ENCODE data around the gene MTHFD1L. TPM values are rescaled to one million over a fixed set of nuclear protein-coding genes. Genes with fewer than 3 reads are reported as not detected.
A peak's percentile ranks its signal among the peaks of the same experiment; 100 is the strongest.

Gene MTHFD1L
- total and polyA plus RNA-seq, 2 donors (not counting 3 experiments of a cell fraction or from before 2014, with no cell fraction given): 40.2 to 120 TPM

DNA sequence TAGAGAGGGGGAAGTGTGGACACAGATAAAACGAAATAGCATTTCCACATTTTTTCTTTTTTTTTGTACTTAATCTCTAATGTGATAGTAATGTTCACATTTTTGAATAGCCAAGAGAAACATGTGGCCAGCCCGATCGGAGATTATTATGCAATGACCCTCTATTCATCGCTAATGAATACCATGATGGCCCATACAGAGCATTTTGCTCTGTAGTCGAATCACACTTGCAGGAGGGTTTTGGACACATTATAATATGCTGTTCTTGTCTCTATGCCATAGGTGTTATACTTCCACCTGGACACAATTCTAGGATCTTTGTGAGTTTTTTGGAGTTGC, 60.1 kb downstream of the MTHFD1L start:
- no peaks in the 10 kb centered on the region for H3K9me3 ChIP-seq (replicated peaks; ENCODE audit: control insufficient read depth, insufficient read depth, low read length)
- no peaks in the 10 kb centered on the region for H3K27me3 ChIP-seq (ENCODE audit: control insufficient read depth in 2 of 2, insufficient read depth in 2 of 2, low read length in 2 of 2)
- H3K4me2 ChIP-seq (ENCODE audit: insufficient read depth, low read length): no peak overlapping the region
- no peak overlapping the region for H3K4me3 ChIP-seq (replicated peaks in 1 of 3; ENCODE audit: insufficient read depth in 1 of 3, low read depth in 1 of 3, low read length in 3 of 3)
- dilution Hi-C loops (cut with MboI; ENCODE audit: extremely low pct_ligation_motif_present, low sequenced_read_pairs) (no loop called here), intact Hi-C loops (cut with micrococcal nuclease) (no loop called here)
- DNase-seq (ENCODE audit: low read depth, low spot score) (no peak), FAIRE-seq (no peak)
- H3K36me3 ChIP-seq (ENCODE audit: control insufficient read depth in 2 of 2, extremely low read depth in 1 of 2, insufficient read depth in 2 of 2, low read length in 2 of 2): peaks cover 10 to 12% of the 10 kb centered on the region in 2 experiments
- H4K20me1 ChIP-seq (replicated peaks; ENCODE audit: control insufficient read depth, extremely low read depth, insufficient read depth, low read length): no peaks in the 10 kb centered on the region
- H3K9me1 ChIP-seq (replicated peaks; ENCODE audit: control insufficient read depth, extremely low read depth, insufficient read depth, low read length): no peaks in the 10 kb centered on the region
- no peak overlapping the region for H3K9ac ChIP-seq (replicated peaks; ENCODE audit: extremely low read depth, insufficient read depth, low read length)
- no TSS peak for BruUV-seq (replicated peaks)
- ChIA-PET CTCF (no interaction called here), POLR2A (no interaction called here)
- no peak overlapping the region for H2AFZ ChIP-seq (ENCODE audit: low read depth, low read length)
- no peak for TF ChIP-seq MYC (IDR thresholded peaks at IDR 0.05; ENCODE audit: low read depth, low read length)
- TF ChIP-seq, protein P1, sequence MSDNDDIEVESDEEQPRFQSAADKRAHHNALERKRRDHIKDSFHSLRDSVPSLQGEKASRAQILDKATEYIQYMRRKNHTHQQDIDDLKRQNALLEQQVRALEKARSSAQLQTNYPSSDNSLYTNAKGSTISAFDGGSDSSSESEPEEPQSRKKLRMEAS (IDR thresholded peaks at IDR 0.05; ENCODE audit: insufficient read depth, insufficient read length): no peak
- TF ChIP-seq GATA2 (IDR thresholded peaks at IDR 0.05; ENCODE audit: insufficient read depth, insufficient read length, low read depth, low read length): no peak
- H3K79me2 ChIP-seq (ENCODE audit: control insufficient read depth, insufficient read depth, low read length): peaks cover 1% of the 10 kb centered on the region
- peaks cover 7% of the 10 kb centered on the region for H3K4me1 ChIP-seq (ENCODE audit: control insufficient read depth, extremely low read depth, insufficient read depth, low read length)
- no peak overlapping the region for H3K27ac ChIP-seq (ENCODE audit: insufficient read depth, low read depth, low read length)

DNA sequence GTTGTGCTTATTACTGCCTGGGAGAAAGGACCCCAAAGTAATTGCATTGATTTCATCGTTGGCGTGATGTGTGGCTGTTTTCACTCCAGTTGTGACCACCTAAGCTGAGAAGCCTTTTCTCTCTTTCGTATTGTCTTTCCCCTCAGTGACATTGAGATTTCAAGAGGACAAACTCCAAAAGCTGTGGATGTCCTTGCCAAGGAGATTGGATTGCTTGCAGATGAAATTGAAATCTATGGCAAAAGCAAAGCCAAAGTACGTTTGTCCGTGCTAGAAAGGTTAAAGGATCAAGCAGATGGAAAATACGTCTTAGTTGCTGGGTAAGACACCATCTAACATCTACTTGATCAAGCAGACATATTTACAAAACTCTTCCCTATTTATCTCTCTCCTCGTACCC, 60.5 kb downstream of the MTHFD1L start:
- no TSS peak for BruUV-seq (replicated peaks)
- Histone ChIP-seq H3K27ac (ENCODE audit: insufficient read depth, low read depth, low read length) (peak overlapping the region; percentile 62), H3K9me3 (replicated peaks; ENCODE audit: control insufficient read depth, insufficient read depth, low read length) (no peaks in the 10 kb centered on the region), H4K20me1 (replicated peaks; ENCODE audit: control insufficient read depth, extremely low read depth, insufficient read depth, low read length) (no peaks in the 10 kb centered on the region), H3K4me2 (ENCODE audit: insufficient read depth, low read length) (no peak overlapping the region), H3K4me3 (replicated peaks in 1 of 3; ENCODE audit: insufficient read depth in 1 of 3, low read depth in 1 of 3, low read length in 3 of 3) (no peak overlapping the region), H3K4me1 (ENCODE audit: control insufficient read depth, extremely low read depth, insufficient read depth, low read length) (peaks cover 7% of the 10 kb centered on the region), H3K79me2 (ENCODE audit: control insufficient read depth, insufficient read depth, low read length) (peaks cover 1% of the 10 kb centered on the region), H3K9me1 (replicated peaks; ENCODE audit: control insufficient read depth, extremely low read depth, insufficient read depth, low read length) (no peaks in the 10 kb centered on the region), H2AFZ (ENCODE audit: low read depth, low read length) (no peak overlapping the region), H3K9ac (replicated peaks; ENCODE audit: extremely low read depth, insufficient read depth, low read length) (no peak overlapping the region), H3K36me3 (ENCODE audit: control insufficient read depth in 2 of 2, extremely low read depth in 1 of 2, insufficient read depth in 2 of 2, low read length in 2 of 2) (peaks cover 10 to 12% of the 10 kb centered on the region in 2 experiments), H3K27me3 (ENCODE audit: control insufficient read depth in 2 of 2, insufficient read depth in 2 of 2, low read length in 2 of 2) (no peaks in the 10 kb centered on the region)
- intact Hi-C loops (cut with micrococcal nuclease): no loop called here
- dilution Hi-C loops (cut with MboI; ENCODE audit: extremely low pct_ligation_motif_present, low sequenced_read_pairs): no loop called here
- TF ChIP-seq, protein P1 (IDR thresholded peaks at IDR 0.05; ENCODE audit: insufficient read depth, insufficient read length): no peak
- no peak for TF ChIP-seq POLR2AphosphoS5 (IDR thresholded peaks at IDR 0.05; ENCODE audit: insufficient read depth, low read depth, low read length)
- TF ChIP-seq EZH2 (IDR thresholded peaks at IDR 0.05; ENCODE audit: borderline replicate concordance, low read depth, low read length, severe bottlenecking): no peak
- no peak for TF ChIP-seq JUN (IDR thresholded peaks at IDR 0.05; ENCODE audit: borderline replicate concordance, insufficient read depth, insufficient read length, low read depth)
- no peak for TF ChIP-seq MYC (IDR thresholded peaks at IDR 0.05; ENCODE audit: low read depth, low read length)
- TF ChIP-seq GATA2 (IDR thresholded peaks at IDR 0.05; ENCODE audit: insufficient read depth, insufficient read length, low read depth, low read length): no peak
- no peak for TF ChIP-seq FOS (IDR thresholded peaks at IDR 0.05; ENCODE audit: borderline replicate concordance, insufficient read depth, low read length)
- no peak for TF ChIP-seq POLR2A (IDR thresholded peaks at IDR 0.05; ENCODE audit: low read depth, low read length)
- TF ChIP-seq, protein P2, sequence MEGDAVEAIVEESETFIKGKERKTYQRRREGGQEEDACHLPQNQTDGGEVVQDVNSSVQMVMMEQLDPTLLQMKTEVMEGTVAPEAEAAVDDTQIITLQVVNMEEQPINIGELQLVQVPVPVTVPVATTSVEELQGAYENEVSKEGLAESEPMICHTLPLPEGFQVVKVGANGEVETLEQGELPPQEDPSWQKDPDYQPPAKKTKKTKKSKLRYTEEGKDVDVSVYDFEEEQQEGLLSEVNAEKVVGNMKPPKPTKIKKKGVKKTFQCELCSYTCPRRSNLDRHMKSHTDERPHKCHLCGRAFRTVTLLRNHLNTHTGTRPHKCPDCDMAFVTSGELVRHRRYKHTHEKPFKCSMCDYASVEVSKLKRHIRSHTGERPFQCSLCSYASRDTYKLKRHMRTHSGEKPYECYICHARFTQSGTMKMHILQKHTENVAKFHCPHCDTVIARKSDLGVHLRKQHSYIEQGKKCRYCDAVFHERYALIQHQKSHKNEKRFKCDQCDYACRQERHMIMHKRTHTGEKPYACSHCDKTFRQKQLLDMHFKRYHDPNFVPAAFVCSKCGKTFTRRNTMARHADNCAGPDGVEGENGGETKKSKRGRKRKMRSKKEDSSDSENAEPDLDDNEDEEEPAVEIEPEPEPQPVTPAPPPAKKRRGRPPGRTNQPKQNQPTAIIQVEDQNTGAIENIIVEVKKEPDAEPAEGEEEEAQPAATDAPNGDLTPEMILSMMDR (IDR thresholded peaks at IDR 0.05; ENCODE audit: extremely low read depth in 1 of 2, insufficient read depth in 1 of 2, low read depth in 1 of 2, low read length in 2 of 2): no peak
- FAIRE-seq: no peak
- POLR2A ChIA-PET: no interaction called here
- no peak for DNase-seq (ENCODE audit: low read depth, low spot score)
- CTCF ChIA-PET: no interaction called here
